ENCODE results near the gene DNAJB1.

DNAJB1 gene

DNA sequence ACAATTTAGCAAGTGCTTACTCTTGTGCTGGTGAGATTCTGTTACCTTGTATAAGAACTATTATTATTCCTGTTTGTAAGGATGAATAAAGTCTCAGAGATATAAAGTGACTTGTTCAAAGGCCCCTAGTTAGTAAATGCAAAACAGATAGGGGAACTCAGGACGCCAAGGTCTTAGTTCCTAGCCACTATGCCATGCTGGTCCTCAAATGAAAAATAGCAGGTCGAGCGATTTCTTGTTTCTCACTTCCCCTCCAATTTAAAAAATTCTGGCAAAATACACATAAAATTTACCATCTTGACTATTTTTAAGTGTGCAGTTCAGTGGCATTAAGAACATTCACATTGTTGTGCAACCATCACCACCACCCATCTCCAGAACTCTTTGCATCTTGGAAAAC is 12.3 kb upstream of the DNAJB1 start:
- Histone ChIP-seq H3K4me3 (ENCODE audit: low read depth in 1 of 2, low read length in 2 of 2) (peak overlapping the region; percentile 85 to 99), H3K4me1 (ENCODE audit: control insufficient read depth in 1 of 2, insufficient read depth in 2 of 2, low read length in 2 of 2) (peaks cover 3 to 21% of the 10 kb centered on the region in 2 donors), H3K36me3 (ENCODE audit: control insufficient read depth in 1 of 2, insufficient read depth in 2 of 2, low read length in 2 of 2) (no peaks in the 10 kb centered on the region), H3K27me3 (ENCODE audit: low read depth, low read length) (no peaks in the 10 kb centered on the region), H3K27ac (ENCODE audit: low read length) (peak overlapping the region; percentile 78), H3K9me3 (ENCODE audit: control insufficient read depth in 1 of 2, low read length in 2 of 2) (no peaks in the 10 kb centered on the region)

DNA sequence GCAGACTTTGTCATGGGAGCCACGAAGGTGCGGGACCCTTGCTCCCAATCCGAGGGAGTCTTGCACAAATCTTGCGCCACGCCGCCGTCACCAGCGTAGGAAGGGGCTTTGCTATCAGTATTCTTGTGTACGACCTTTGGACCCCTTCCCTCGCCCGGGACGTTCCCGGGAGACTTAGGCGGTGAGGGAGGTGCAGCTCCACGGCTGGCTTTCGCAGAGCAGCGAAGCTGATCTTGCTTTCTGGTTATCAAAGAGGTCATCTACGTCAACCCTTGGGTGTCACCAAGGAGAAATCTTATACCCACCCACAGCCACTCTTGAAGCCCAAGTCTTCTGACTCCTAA is 11.8 kb upstream of the DNAJB1 start:
- Histone ChIP-seq H3K4me1 (ENCODE audit: control insufficient read depth in 1 of 2, insufficient read depth in 2 of 2, low read length in 2 of 2) (peaks cover 3 to 21% of the 10 kb centered on the region in 2 donors), H3K36me3 (ENCODE audit: control insufficient read depth in 1 of 2, insufficient read depth in 2 of 2, low read length in 2 of 2) (no peaks in the 10 kb centered on the region), H3K27ac (ENCODE audit: low read length) (peak overlapping the region; percentile 78), H3K9me3 (ENCODE audit: control insufficient read depth in 1 of 2, low read length in 2 of 2) (no peaks in the 10 kb centered on the region), H3K27me3 (ENCODE audit: low read depth, low read length) (no peaks in the 10 kb centered on the region), H3K4me3 (ENCODE audit: low read depth in 1 of 2, low read length in 2 of 2) (peak overlapping the region; percentile 85 to 99)

DNA sequence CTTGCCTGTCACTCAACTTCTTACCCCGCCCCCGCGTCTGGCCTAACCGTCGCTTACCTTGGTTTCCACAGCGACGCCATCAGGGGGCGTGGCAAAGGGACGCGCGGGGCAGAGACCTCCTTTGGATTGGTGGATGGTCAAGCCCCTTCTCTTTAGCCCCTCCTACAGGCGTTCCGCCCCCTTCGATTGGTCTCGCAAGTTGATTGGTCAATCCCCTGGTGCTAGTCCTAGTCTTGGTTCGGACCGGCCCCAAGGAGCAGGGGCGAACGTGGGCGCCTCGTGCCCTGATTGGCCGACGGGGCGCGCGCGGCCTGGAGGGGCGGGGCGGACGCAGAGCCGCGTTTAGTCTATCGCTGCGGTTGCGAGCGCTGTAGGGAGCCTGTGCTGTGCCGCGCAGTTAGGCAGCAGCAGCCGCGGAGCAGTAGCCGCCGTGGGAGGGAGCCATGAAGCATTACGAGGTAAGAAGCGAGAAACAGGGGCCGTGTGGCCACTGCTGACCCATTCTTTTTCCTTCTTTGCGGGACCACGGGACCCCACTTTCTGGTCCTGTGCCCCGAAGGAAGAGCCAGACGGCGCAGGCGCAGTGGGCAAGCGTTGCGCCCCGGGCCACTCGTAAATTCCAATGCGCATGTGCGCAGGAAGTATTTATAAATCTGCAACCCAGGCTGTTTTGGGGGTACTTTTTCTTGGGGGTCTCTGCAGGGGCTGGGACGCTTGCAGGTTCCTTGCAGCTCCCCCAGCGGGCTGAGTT is 11.2 kb upstream of the DNAJB1 start, which contains the start of gene TECR:
TSS of gene TECR (plus strand) at position 341 of the 751 bp plus-strand sequence. CDS start at position 444, 103 bp downstream.
- Histone ChIP-seq H3K4me1 (ENCODE audit: control insufficient read depth in 1 of 2, insufficient read depth in 2 of 2, low read length in 2 of 2) (peaks cover 3 to 21% of the 10 kb centered on the region in 2 donors), H3K27me3 (ENCODE audit: low read depth, low read length) (no peaks in the 10 kb centered on the region), H3K4me3 (ENCODE audit: low read depth in 1 of 2, low read length in 2 of 2) (peak within 1 kb of the TSS; percentile 85 to 99), H3K27ac (ENCODE audit: low read length) (peak within 1 kb of the TSS; percentile 78), H3K36me3 (ENCODE audit: control insufficient read depth in 1 of 2, insufficient read depth in 2 of 2, low read length in 2 of 2) (no peaks in the 10 kb centered on the region), H3K9me3 (ENCODE audit: control insufficient read depth in 1 of 2, low read length in 2 of 2) (no peaks in the 10 kb centered on the region)

DNA sequence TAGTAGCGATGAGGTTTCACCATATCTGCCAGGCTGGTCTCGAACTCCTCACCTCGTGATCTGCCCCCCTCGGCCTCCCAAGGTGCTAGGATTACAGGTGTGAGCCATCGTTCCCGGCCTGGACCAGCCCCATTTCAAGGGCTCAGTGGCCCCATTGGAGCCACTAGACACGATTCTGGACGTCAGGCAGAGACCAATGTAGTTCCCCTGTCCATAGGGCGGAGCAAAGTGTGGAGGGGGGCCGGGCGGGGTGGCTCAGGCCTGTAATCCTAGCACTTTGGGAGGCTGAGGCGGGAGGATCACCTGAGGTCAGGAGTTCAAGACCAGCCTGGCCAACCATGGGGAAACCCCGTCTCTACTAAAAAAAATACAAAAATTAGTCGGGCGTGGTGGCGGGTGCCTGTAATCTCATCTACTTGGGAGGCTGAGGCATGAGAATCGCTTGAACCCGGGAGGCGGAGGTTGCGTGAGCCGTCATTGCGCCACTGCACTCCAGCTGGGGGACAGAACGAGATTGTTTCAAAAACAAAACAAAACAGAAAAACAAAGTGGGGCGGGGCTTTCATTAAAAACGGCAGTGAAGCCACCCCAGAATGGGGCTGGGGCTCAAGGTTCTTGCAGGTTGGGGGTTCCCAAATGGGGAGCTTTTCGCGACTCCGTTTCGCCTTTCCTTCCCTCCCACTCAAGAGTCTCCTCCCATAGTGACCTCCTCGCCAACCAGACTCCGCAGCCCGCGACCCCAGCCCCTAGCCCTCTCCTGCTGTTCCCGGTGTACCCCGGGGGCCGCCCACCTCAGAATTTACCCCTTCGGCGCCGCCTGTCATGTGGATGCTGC is 10.4 kb upstream of the DNAJB1 start:
- H3K27me3 ChIP-seq (ENCODE audit: low read depth, low read length), result no peaks in the 10 kb centered on the region
- H3K36me3 ChIP-seq (ENCODE audit: control insufficient read depth in 1 of 2, insufficient read depth in 2 of 2, low read length in 2 of 2), result no peaks in the 10 kb centered on the region
- no peaks in the 10 kb centered on the region for H3K9me3 ChIP-seq (ENCODE audit: control insufficient read depth in 1 of 2, low read length in 2 of 2)
- H3K4me1 ChIP-seq (ENCODE audit: control insufficient read depth in 1 of 2, insufficient read depth in 2 of 2, low read length in 2 of 2), result peaks cover 3 to 21% of the 10 kb centered on the region in 2 donors
- H3K4me3 ChIP-seq (ENCODE audit: low read depth in 1 of 2, low read length in 2 of 2), result peak overlapping the region; percentile 53 to 99
- no peak overlapping the region for H3K27ac ChIP-seq (ENCODE audit: low read length)

DNA sequence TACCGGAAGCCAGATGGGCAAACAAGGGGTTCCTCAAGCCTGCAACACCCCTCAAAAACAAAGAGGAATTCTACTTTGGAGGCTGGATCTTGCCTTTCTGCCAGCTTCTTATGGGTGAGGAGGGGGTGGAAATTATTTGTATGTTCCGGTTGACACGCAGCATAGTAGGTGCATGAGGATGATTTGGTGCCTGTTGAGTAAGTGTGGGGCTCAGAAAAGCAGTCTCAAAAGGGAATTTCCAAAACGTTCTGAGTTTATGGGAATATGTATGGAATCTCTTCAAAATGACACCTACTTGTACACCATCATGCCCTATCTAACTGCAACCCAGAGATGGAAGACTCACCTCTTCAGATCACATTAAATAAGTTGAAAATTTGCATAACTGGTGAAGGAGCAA is 8.2 kb upstream of the DNAJB1 start:
- Histone ChIP-seq H3K4me3 (ENCODE audit: low read depth in 1 of 2, low read length in 2 of 2) (no peak overlapping the region), H3K36me3 (ENCODE audit: control insufficient read depth in 1 of 2, insufficient read depth in 2 of 2, low read length in 2 of 2) (no peaks in the 10 kb centered on the region), H3K4me1 (ENCODE audit: control insufficient read depth in 1 of 2, insufficient read depth in 2 of 2, low read length in 2 of 2) (peaks cover 0 to 14% of the 10 kb centered on the region in 2 donors), H3K27me3 (ENCODE audit: low read depth, low read length) (no peaks in the 10 kb centered on the region), H3K27ac (ENCODE audit: low read length) (no peak overlapping the region), H3K9me3 (ENCODE audit: control insufficient read depth in 1 of 2, low read length in 2 of 2) (no peaks in the 10 kb centered on the region)

DNA sequence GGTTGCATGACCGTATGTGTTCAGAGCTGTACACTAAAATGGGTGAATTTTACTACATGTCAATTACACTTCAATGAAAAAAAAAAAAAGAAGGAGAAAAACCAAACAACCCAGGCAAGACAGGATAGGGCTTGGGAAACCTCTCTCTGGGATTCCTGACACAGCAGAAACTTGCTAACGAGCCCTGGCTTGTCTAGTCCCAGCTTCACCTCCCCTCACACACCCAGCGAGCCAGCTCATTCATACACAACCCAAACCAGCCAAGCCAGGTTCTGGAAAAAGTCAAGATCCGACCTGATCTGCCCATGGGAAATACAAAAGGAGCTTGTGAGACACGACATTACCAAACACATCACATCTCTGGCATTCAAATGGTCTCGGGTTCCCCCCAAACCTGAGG is 7.5 kb upstream of the DNAJB1 start:
- Histone ChIP-seq H3K4me3 (ENCODE audit: low read depth in 1 of 2, low read length in 2 of 2) (no peak overlapping the region), H3K36me3 (ENCODE audit: control insufficient read depth in 1 of 2, insufficient read depth in 2 of 2, low read length in 2 of 2) (no peaks in the 10 kb centered on the region), H3K27ac (ENCODE audit: low read length) (no peak overlapping the region), H3K27me3 (ENCODE audit: low read depth, low read length) (no peaks in the 10 kb centered on the region), H3K9me3 (ENCODE audit: control insufficient read depth in 1 of 2, low read length in 2 of 2) (no peaks in the 10 kb centered on the region), H3K4me1 (ENCODE audit: control insufficient read depth in 1 of 2, insufficient read depth in 2 of 2, low read length in 2 of 2) (peaks cover 0 to 7% of the 10 kb centered on the region in 2 donors)

DNA sequence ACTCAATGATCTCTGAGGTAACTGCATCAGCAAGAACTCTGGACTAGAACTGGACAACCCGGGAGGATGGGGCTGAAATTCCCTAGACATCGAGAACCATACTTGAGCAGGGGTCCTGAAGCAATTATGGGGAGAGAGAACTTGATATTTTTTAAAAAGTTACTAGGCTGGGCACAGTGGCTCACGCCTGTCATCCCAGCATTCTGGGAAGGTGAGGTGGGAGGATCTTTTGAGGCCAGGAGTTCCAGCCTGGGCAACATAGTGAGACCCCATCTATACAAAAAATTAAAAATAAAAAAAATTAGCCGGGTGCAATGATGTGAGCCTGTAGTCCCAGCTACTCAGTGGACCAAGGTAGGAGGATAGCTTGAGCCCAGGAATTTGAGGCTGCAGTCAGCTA is 2.3 kb upstream of the DNAJB1 start:
- Histone ChIP-seq H3K9me3 (ENCODE audit: control insufficient read depth in 1 of 2, low read length in 2 of 2) (no peaks in the 10 kb centered on the region), H3K27ac (ENCODE audit: low read length) (no peak overlapping the region), H3K4me1 (ENCODE audit: control insufficient read depth in 1 of 2, insufficient read depth in 2 of 2, low read length in 2 of 2) (peaks cover 12 to 13% of the 10 kb centered on the region in 2 donors), H3K36me3 (ENCODE audit: control insufficient read depth in 1 of 2, insufficient read depth in 2 of 2, low read length in 2 of 2) (peaks cover under 1 to 9% of the 10 kb centered on the region in 2 donors), H3K27me3 (ENCODE audit: low read depth, low read length) (no peaks in the 10 kb centered on the region), H3K4me3 (ENCODE audit: low read depth in 1 of 2, low read length in 2 of 2) (no peak overlapping the region)

DNA sequence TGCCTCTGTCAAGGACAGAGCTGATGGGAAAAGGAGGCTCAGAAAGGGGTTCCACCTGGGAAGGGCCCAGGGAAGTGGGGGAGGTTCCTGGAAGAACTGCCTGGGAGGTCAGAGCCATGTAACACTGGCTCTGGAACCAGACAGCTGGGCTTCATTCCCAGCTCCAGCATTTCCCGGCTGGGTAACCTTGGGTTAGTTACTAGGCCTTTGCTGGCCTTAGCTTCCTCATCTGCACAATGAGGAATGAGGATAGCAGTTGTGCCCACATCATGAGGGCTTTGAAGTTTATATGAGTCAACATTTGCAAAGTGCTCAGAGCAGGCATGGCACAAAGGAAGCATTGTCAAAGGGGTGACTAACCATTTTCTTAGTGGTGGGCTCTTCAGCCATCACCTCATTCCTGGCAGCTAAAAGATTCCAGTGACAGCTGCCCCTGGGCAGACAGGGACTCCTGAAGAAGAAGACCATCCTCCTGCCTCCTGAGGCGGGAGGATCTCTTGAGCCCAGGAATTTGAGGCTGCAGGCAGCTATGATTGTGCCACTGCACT is 1.7 kb upstream of the DNAJB1 start:
- H3K36me3 ChIP-seq (ENCODE audit: control insufficient read depth in 1 of 2, insufficient read depth in 2 of 2, low read length in 2 of 2), result peaks cover 6 to 15% of the 10 kb centered on the region in 2 donors
- peaks cover 18 to 19% of the 10 kb centered on the region in 2 donors for H3K4me1 ChIP-seq (ENCODE audit: control insufficient read depth in 1 of 2, insufficient read depth in 2 of 2, low read length in 2 of 2)
- no peak overlapping the region for H3K4me3 ChIP-seq (ENCODE audit: low read depth in 1 of 2, low read length in 2 of 2)
- H3K9me3 ChIP-seq (ENCODE audit: control insufficient read depth in 1 of 2, low read length in 2 of 2), result no peaks in the 10 kb centered on the region
- H3K27me3 ChIP-seq (ENCODE audit: low read depth, low read length), result no peaks in the 10 kb centered on the region
- H3K27ac ChIP-seq (ENCODE audit: low read length), result no peak overlapping the region

DNA sequence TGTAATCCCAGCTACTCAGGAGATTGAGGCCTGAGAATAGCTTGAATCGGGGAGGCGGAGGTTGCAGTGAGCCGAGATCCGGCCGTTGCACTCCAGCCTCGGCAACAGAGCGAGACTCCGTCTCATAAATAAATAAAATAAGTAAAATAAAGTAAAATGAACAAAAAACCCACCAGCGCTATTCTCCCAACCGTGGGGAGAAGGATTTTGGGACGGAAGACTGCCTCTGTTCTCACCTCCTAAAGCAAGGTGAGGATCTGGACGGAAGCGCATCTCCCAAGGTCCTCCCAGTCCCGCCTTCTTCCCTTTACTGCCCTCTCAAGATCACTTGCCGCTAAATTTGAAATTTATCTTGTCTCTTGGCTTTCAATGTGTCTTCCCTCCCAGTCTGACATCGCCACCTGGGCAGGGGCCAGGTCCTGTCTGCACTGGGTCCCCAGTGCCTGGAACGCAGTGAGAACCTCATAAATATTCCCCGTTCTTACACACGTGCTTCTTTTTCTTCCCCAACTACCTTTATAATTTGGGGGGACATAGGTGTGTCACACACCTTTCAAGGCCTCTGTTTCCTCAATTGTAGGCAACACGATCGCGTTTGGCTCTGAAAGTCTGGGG is 1.2 kb upstream of the DNAJB1 start:
- Histone ChIP-seq H3K27ac (ENCODE audit: low read length) (peak overlapping the region; percentile 90), H3K36me3 (ENCODE audit: control insufficient read depth in 1 of 2, insufficient read depth in 2 of 2, low read length in 2 of 2) (peaks cover 11 to 20% of the 10 kb centered on the region in 2 donors), H3K27me3 (ENCODE audit: low read depth, low read length) (no peaks in the 10 kb centered on the region), H3K4me1 (ENCODE audit: control insufficient read depth in 1 of 2, insufficient read depth in 2 of 2, low read length in 2 of 2) (peaks cover 23 to 25% of the 10 kb centered on the region in 2 donors), H3K4me3 (ENCODE audit: low read depth in 1 of 2, low read length in 2 of 2) (peak overlapping the region in 1 of 2 donors; percentile 86), H3K9me3 (ENCODE audit: control insufficient read depth in 1 of 2, low read length in 2 of 2) (no peaks in the 10 kb centered on the region)

DNA sequence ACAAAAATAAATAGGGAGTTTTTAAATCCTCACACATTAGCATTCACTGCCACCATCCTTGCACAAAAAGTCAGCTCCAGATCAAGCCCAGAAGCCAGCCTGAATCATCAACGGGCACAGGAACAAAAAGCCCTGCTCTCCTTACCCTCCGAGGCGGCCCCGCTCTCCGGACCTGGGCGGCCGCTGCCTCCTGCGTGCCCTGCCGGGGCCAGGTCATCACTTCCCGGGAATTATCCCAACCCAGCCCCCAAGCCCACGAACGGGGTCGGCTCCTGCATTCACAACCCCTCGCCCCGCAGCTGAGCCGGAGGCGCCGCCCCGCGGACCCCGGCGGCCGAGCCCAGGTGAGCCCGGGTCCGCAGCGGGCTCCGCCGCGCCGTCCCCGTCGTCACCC is 754 bp downstream of the DNAJB1 start:
- Histone ChIP-seq H3K27me3 (ENCODE audit: low read depth, low read length) (no peaks in the 10 kb centered on the region), H3K27ac (ENCODE audit: low read length) (peak overlapping the region; percentile 95), H3K9me3 (ENCODE audit: control insufficient read depth in 1 of 2, low read length in 2 of 2) (no peaks in the 10 kb centered on the region), H3K4me1 (ENCODE audit: control insufficient read depth in 1 of 2, insufficient read depth in 2 of 2, low read length in 2 of 2) (peaks cover 23 to 28% of the 10 kb centered on the region in 2 donors), H3K36me3 (ENCODE audit: control insufficient read depth in 1 of 2, insufficient read depth in 2 of 2, low read length in 2 of 2) (peaks cover 14 to 27% of the 10 kb centered on the region in 2 donors), H3K4me3 (ENCODE audit: low read depth in 1 of 2, low read length in 2 of 2) (peak overlapping the region; percentile 86 to 95)

All from muscle layer of duodenum (tissue), 2 donors.